Neuronal stem cell (in vitro differentiated cells): ENCODE measurements around the gene DHX8.
A peak's percentile ranks its signal among the peaks of the same experiment; 100 is the strongest.
"Not testable (repeated sequence)": the region's sequence is repeated elsewhere in the genome, so short reads cannot be mapped to it uniquely, and the experiment has no call there.

Experiments used
- DNase-seq: peaks from one replicate; pipeline ENCODE4 v3.0.0-alpha.2; 2013; ENCODE audit warnings: low spot score
- H2AFZ ChIP-seq: one replicate; pipeline ENCODE4 v1.6.1; 2013; ENCODE audit warnings: mild to moderate bottlenecking, low read length, inconsistent platforms
- H2AK5ac ChIP-seq: 2 replicates; pipeline ENCODE4 v1.6.1; 2013; ENCODE audit warnings: low read depth, mild to moderate bottlenecking, inconsistent platforms, low read length, moderate library complexity, mixed read lengths
- H2BK120ac ChIP-seq: 2 replicates; pipeline ENCODE4 v1.6.1; 2013; ENCODE audit warnings: low read depth, mild to moderate bottlenecking, inconsistent platforms, low read length, moderate library complexity, mixed read lengths
- H2BK12ac ChIP-seq: one replicate; pipeline ENCODE4 v1.6.1; 2013; ENCODE audit warnings: low read length, inconsistent platforms
- H2BK15ac ChIP-seq: 2 replicates; pipeline ENCODE4 v1.6.1; 2013; ENCODE audit warnings: mild to moderate bottlenecking, low read length, inconsistent platforms, mixed read lengths
- H2BK5ac ChIP-seq: one replicate; pipeline ENCODE4 v1.6.1; 2013; ENCODE audit warnings: inconsistent platforms, mild to moderate bottlenecking, low read length, moderate library complexity
- H3K14ac ChIP-seq: one replicate; pipeline ENCODE4 v1.6.1; 2013; ENCODE audit warnings: low read length, inconsistent platforms
- H3K18ac ChIP-seq: 2 replicates; pipeline ENCODE4 v1.6.1; 2013; ENCODE audit warnings: low read length, inconsistent platforms
- H3K23ac ChIP-seq: 2 replicates; pipeline ENCODE4 v1.6.1; 2013; ENCODE audit warnings: low read depth, mild to moderate bottlenecking, mixed read lengths, low read length, inconsistent platforms; ENCODE audit not compliant: poor library complexity
- H3K27ac ChIP-seq: replicated peaks from 3 replicates; pipeline ENCODE4 v1.5.1; 2013; ENCODE audit warnings: low read length, inconsistent platforms
- H3K27me3 ChIP-seq, 3 experiments: 2 replicates each; pipeline ENCODE4 v1.6.1; 2013; ENCODE audit warnings: low read length in 3 of 3, mild to moderate bottlenecking in 2 of 3, inconsistent platforms in 1 of 3, low read depth in 1 of 3, mixed read lengths in 1 of 3, moderate library complexity in 1 of 3; ENCODE audit not compliant: control insufficient read depth in 3 of 3, insufficient read depth in 3 of 3
- H3K36me3 ChIP-seq, 2 donors: replicated peaks in 1 of 2; 2 replicates each; pipeline ENCODE4 v1.6.1; 2013; ENCODE audit warnings: low read length in 2 of 2; ENCODE audit not compliant: control insufficient read depth in 2 of 2, insufficient read depth in 2 of 2
- H3K4ac ChIP-seq: 2 replicates; pipeline ENCODE4 v1.6.1; 2013; ENCODE audit warnings: inconsistent platforms, mild to moderate bottlenecking, low read length, moderate library complexity
- H3K4me1 ChIP-seq, 2 donors: 1 replicate in 1 of 2; 2 replicates in 1 of 2; pipeline ENCODE4 v1.6.1; 2013; ENCODE audit warnings: low read length in 2 of 2, low read depth in 1 of 2; ENCODE audit not compliant: control insufficient read depth in 2 of 2, insufficient read depth in 1 of 2
- H3K4me2 ChIP-seq: one replicate; pipeline ENCODE4 v1.6.1; 2013; ENCODE audit warnings: mild to moderate bottlenecking, low read length, inconsistent platforms; ENCODE audit not compliant: insufficient read depth, poor library complexity, severe bottlenecking
- H3K4me3 ChIP-seq, 2 donors: 2 replicates each; pipeline ENCODE4 v1.5.1; 2013; ENCODE audit warnings: low read length in 2 of 2, mild to moderate bottlenecking in 2 of 2, inconsistent platforms in 1 of 2, moderate library complexity in 1 of 2
- H3K79me1 ChIP-seq: one replicate; pipeline ENCODE4 v1.6.1; 2013; ENCODE audit warnings: low read depth, mild to moderate bottlenecking, inconsistent platforms, low read length, moderate library complexity
- H3K9ac ChIP-seq: one replicate; pipeline ENCODE4 v1.6.1; 2013; ENCODE audit warnings: mild to moderate bottlenecking, low read depth, low read length, inconsistent platforms; ENCODE audit not compliant: poor library complexity
- H3K9me3 ChIP-seq, 2 donors: replicated peaks in 1 of 2; 2 replicates each; pipeline versions ENCODE3 to v1.6.1; 2013; ENCODE audit warnings: low read length in 2 of 2, mild to moderate bottlenecking in 2 of 2, inconsistent platforms in 1 of 2, low read depth in 1 of 2, mixed read lengths in 1 of 2, moderate library complexity in 1 of 2; ENCODE audit not compliant: control insufficient read depth in 2 of 2, insufficient read depth in 1 of 2
- H4K8ac ChIP-seq: one replicate; pipeline ENCODE4 v1.6.1; 2013; ENCODE audit warnings: low read depth, mild to moderate bottlenecking, inconsistent platforms, low read length, moderate library complexity
- H4K91ac ChIP-seq: one replicate; pipeline ENCODE4 v1.6.1; 2013; ENCODE audit warnings: low read length, low read depth, mild to moderate bottlenecking, inconsistent platforms; ENCODE audit not compliant: poor library complexity
- WGBS, 2 donors: extraction: QIAGEN DNeasy Blood & Tissue Kit; methylation state at CpG; one replicate each; pipeline ENCODE4 v1.1.7; 2013; ENCODE audit warnings: missing lambda C conversion rate in 2 of 2, mixed read lengths in 1 of 2; ENCODE audit not compliant: insufficient read length in 2 of 2, insufficient replicate concordance in 1 of 2; ENCODE audit errors: extremely low coverage in 2 of 2; 5-methylcytosine and 5-hydroxymethylcytosine counted together

Gene DHX8

GRCh38 chr17:43456029-43456428, 27.7 kb upstream of the DHX8 start:
- Histone ChIP-seq H3K18ac (no peak overlapping the region), H2BK120ac (no peak overlapping the region), H3K4ac (no peak overlapping the region), H3K27ac (no peak overlapping the region), H3K27me3 (peaks cover 0 to 16% (median 0%) of the 10 kb centered on the region in 3 experiments), H2AK5ac (no peak overlapping the region), H3K9me3 (no peaks in the 10 kb centered on the region), H3K79me1 (no peaks in the 10 kb centered on the region), H2BK5ac (no peak overlapping the region), H3K4me2 (no peak overlapping the region), H2AFZ (no peak overlapping the region), H3K4me3 (no peak overlapping the region), H3K9ac (no peak overlapping the region), H4K8ac (no peak overlapping the region), H3K4me1 (peaks cover 0 to 14% of the 10 kb centered on the region in 2 donors), H2BK12ac (no peak overlapping the region), H4K91ac (no peak overlapping the region), H2BK15ac (no peak overlapping the region), H3K14ac (no peak overlapping the region), H3K36me3 (no peaks in the 10 kb centered on the region), H3K23ac (no peak overlapping the region)
- no peak for DNase-seq
- no CpG with 5 or more reads among the region's 6 CpGs for WGBS, 2 donors

DNA sequence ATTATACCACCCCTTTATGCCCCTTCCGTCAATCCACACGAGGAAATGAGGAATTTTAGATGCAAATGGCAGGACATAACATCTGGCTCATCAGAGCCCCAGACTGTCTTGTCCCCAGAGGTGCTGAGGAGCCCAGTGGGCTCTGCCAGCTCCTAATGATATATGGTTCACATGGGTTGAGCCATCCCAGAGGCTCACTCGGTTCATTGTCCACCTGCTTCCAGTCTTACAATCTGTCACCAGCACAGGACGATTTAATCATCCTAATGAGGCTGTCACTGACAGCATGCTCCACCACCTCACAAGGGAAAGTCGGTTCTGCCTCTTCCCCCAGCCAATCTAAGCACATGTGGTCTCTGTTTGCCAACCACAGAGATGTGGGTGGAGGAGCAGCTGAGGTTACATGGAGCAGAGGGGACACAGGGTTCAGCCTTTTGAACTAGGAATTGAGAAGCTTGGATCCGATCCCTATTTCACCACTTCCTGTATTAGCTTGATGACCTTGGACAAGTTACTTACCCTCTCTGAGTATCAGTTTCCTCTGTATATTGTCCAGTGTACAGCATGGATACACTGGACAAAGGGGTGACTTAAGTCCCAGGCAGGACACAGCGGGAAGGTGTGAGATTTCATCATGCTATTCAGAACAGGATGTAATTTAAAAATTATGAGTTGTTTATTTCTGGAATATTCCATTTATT, 27.0 kb upstream of the DHX8 start:
- Histone ChIP-seq H3K4me1 (peaks cover 0 to 14% of the 10 kb centered on the region in 2 donors), H2AK5ac (no peak overlapping the region), H3K18ac (peak overlapping the region; percentile 5), H4K91ac (no peak overlapping the region), H3K36me3 (no peaks in the 10 kb centered on the region), H2BK120ac (no peak overlapping the region), H3K79me1 (no peaks in the 10 kb centered on the region), H3K4ac (no peak overlapping the region), H3K27me3 (peaks cover 0 to 16% (median 0%) of the 10 kb centered on the region in 3 experiments), H3K14ac (no peak overlapping the region), H2BK12ac (no peak overlapping the region), H3K9ac (no peak overlapping the region), H3K4me3 (no peak overlapping the region), H3K4me2 (no peak overlapping the region), H2BK15ac (no peak overlapping the region), H2AFZ (no peak overlapping the region), H3K23ac (no peak overlapping the region), H2BK5ac (no peak overlapping the region), H3K9me3 (no peaks in the 10 kb centered on the region), H4K8ac (no peak overlapping the region), H3K27ac (no peak overlapping the region)
- WGBS, 2 donors = no CpG with 5 or more reads among the region's 7 CpGs
- no peak for DNase-seq

GRCh38 chr17:43457362-43457692, 26.4 kb upstream of the DHX8 start:
- no peak overlapping the region for H3K4ac ChIP-seq
- H3K9ac ChIP-seq = no peak overlapping the region
- no peak overlapping the region for H3K27ac ChIP-seq
- no peak overlapping the region for H3K4me2 ChIP-seq
- H3K4me3 ChIP-seq = no peak overlapping the region
- no peaks in the 10 kb centered on the region for H3K79me1 ChIP-seq
- WGBS, 2 donors = no CpG with 5 or more reads among the region's 1 CpG
- no peak overlapping the region for H2AK5ac ChIP-seq
- H4K8ac ChIP-seq = no peak overlapping the region
- H2BK12ac ChIP-seq = no peak overlapping the region
- H3K4me1 ChIP-seq = peaks cover 0 to 14% of the 10 kb centered on the region in 2 donors
- H3K9me3 ChIP-seq = no peaks in the 10 kb centered on the region
- no peak overlapping the region for H3K14ac ChIP-seq
- H3K23ac ChIP-seq = no peak overlapping the region
- H2BK120ac ChIP-seq = no peak overlapping the region
- no peak for DNase-seq
- no peak overlapping the region for H4K91ac ChIP-seq
- H2BK5ac ChIP-seq = no peak overlapping the region
- no peak overlapping the region for H2AFZ ChIP-seq
- no peak overlapping the region for H2BK15ac ChIP-seq
- H3K18ac ChIP-seq = no peak overlapping the region
- peaks cover 0 to 16% (median 0%) of the 10 kb centered on the region in 3 experiments for H3K27me3 ChIP-seq
- no peaks in the 10 kb centered on the region for H3K36me3 ChIP-seq

GRCh38 chr17:43459878-43460277, 23.9 kb upstream of the DHX8 start:
- no CpG with 5 or more reads among the region's 5 CpGs for WGBS, 2 donors
- H3K4me3 ChIP-seq, H2BK15ac ChIP-seq, H4K8ac ChIP-seq, H3K79me1 ChIP-seq, H2BK120ac ChIP-seq, H2BK5ac ChIP-seq, H3K9ac ChIP-seq, H2BK12ac ChIP-seq, DNase-seq, H3K4me2 ChIP-seq, H3K18ac ChIP-seq, H3K36me3 ChIP-seq, H3K4ac ChIP-seq, H3K27ac ChIP-seq, H4K91ac ChIP-seq, H3K9me3 ChIP-seq, H2AK5ac ChIP-seq, H3K23ac ChIP-seq, H3K14ac ChIP-seq, H2AFZ ChIP-seq: not testable (repeated sequence)
- H3K4me1 ChIP-seq = peaks cover 0 to 12% of the 10 kb centered on the region in 2 donors
- H3K27me3 ChIP-seq = peaks cover 0 to 19% (median 0%) of the 10 kb centered on the region in 3 experiments
